ENCODE data around the gene YTHDF1. TPM values are rescaled to one million over a fixed set of nuclear protein-coding genes. Genes with fewer than 3 reads are reported as not detected.

Gene YTHDF1
- total RNA-seq, 4 donors from 2014 or later: 20.9 to 24.3 (median 21.8) TPM

GRCh38 chr20:63232235-63233060 is 16.5 kb upstream of the YTHDF1 start:
- no peak for TF ChIP-seq CTCF (IDR thresholded peaks at IDR 0.05; ENCODE audit: low read depth)

- no peak for TF ChIP-seq CTCF (IDR thresholded peaks at IDR 0.05; ENCODE audit: low read depth)
These were observed 14.9 kb upstream of the YTHDF1 start for GRCh38 chr20:63230800-63231268.

GRCh38 chr20:63228806-63229205 is 12.9 kb upstream of the YTHDF1 start:
- no peak for TF ChIP-seq CTCF (IDR thresholded peaks at IDR 0.05; ENCODE audit: low read depth)

GRCh38 chr20:63227260-63227659 is 11.3 kb upstream of the YTHDF1 start:
- TF ChIP-seq CTCF (IDR thresholded peaks at IDR 0.05; ENCODE audit: low read depth): no peak

GRCh38 chr20:63226042-63226943 is 10.4 kb upstream of the YTHDF1 start:
- no peak for TF ChIP-seq CTCF (IDR thresholded peaks at IDR 0.05; ENCODE audit: low read depth)

- TF ChIP-seq CTCF (IDR thresholded peaks at IDR 0.05; ENCODE audit: low read depth): no peak
These were observed 9.1 kb upstream of the YTHDF1 start for GRCh38 chr20:63225082-63225454.

All from subcutaneous adipose tissue (tissue), 4 donors.